Endothelial cell of umbilical vein (primary cell): Measurements from ENCODE around the gene SNX30. TPM values are rescaled to one million over a fixed set of nuclear protein-coding genes. Genes with fewer than 3 reads are reported as not detected.

Experiments
- BruUV-seq: library from RNA; stranded (reverse); fragments of 400-500 nt; replicated peaks from 2 replicates; lab custom pipeline; 2021; lab: Mats Ljungman, UMichigan
- CTCF ChIA-PET: fragments of 300-600, 350-600 bp; sonication (Branson Sonifier 250); formaldehyde crosslinking; loops from one replicate; lab custom pipeline; 2021; ENCODE audit warnings: antibody characterized with exemption, inconsistent platforms; lab: Charles Lee
- POLR2A ChIA-PET: fragments of 300-600, 350-600 bp; sonication (Branson Sonifier 250); formaldehyde crosslinking; loops from one replicate; lab custom pipeline; 2021; ENCODE audit warnings: antibody characterized with exemption, inconsistent platforms; lab: Charles Lee
- DNase-seq: peaks from one replicate; pipeline ENCODE4 v3.0.0-alpha.2; 2011; ENCODE audit warnings: low read depth, low spot score
- FAIRE-seq: peaks from 2 replicates; lab custom pipeline; 2011; peaks lifted over from hg19 to GRCh38; lab: Jason Lieb, UNC
- H2AFZ ChIP-seq: 2 replicates; pipeline ENCODE4 v1.6.0; 2012; ENCODE audit warnings: low read depth, low read length, control low read depth, inconsistent platforms
- H3K27ac ChIP-seq: 2 replicates; pipeline ENCODE4 v1.5.1; 2011; ENCODE audit warnings: low read depth, mild to moderate bottlenecking, control low read depth, low read length, moderate library complexity; ENCODE audit not compliant: insufficient read depth
- H3K27me3 ChIP-seq, 2 experiments: 2 replicates each; pipeline versions ENCODE4 v1.6.0 to v1.6.1; 2011; ENCODE audit warnings: low read length in 2 of 2, mixed read lengths in 1 of 2; ENCODE audit not compliant: control insufficient read depth in 2 of 2, insufficient read depth in 2 of 2
- H3K36me3 ChIP-seq, 2 experiments: 2 replicates in 1 of 2; 3 replicates in 1 of 2; pipeline ENCODE4 v1.5.1; 2011; ENCODE audit warnings: low read length in 2 of 2, mild to moderate bottlenecking in 1 of 2, moderate library complexity in 1 of 2; ENCODE audit not compliant: control insufficient read depth in 2 of 2, insufficient read depth in 2 of 2; ENCODE audit errors: extremely low read depth in 1 of 2
- H3K4me1 ChIP-seq: 3 replicates; pipeline ENCODE4 v1.5.1; 2011; ENCODE audit warnings: mild to moderate bottlenecking, low read length; ENCODE audit not compliant: control insufficient read depth, insufficient read depth; ENCODE audit errors: extremely low read depth
- H3K4me2 ChIP-seq: 2 replicates; pipeline ENCODE4 v1.6.1; 2011; ENCODE audit warnings: low read length, control low read depth, mixed read lengths; ENCODE audit not compliant: insufficient read depth
- H3K4me3 ChIP-seq, 3 experiments: fragments of 200-600 bp in 1 of 3; sonication (generic), shearing (Covaris generic) in 1 of 3; replicated peaks in 1 of 3; 2 replicates each; pipeline ENCODE4 v1.5.1; 2011 to 2016; ENCODE audit warnings: control low read depth in 3 of 3, low read length in 3 of 3, mild to moderate bottlenecking in 2 of 3, inconsistent platforms in 1 of 3, low read depth in 1 of 3, moderate library complexity in 1 of 3; ENCODE audit not compliant: insufficient read depth in 1 of 3
- H3K79me2 ChIP-seq: 2 replicates; pipeline ENCODE4 v1.6.0; 2012; ENCODE audit warnings: low read length, inconsistent platforms; ENCODE audit not compliant: control insufficient read depth, insufficient read depth
- H3K9ac ChIP-seq: replicated peaks from 2 replicates; pipeline ENCODE3; 2011; ENCODE audit warnings: low read length, control low read depth; ENCODE audit not compliant: insufficient read depth; ENCODE audit errors: extremely low read depth
- H3K9me1 ChIP-seq: replicated peaks from 3 replicates; pipeline ENCODE4 v1.6.0; 2011; ENCODE audit warnings: mild to moderate bottlenecking, low read length; ENCODE audit not compliant: control insufficient read depth, insufficient read depth; ENCODE audit errors: extremely low read depth
- H3K9me3 ChIP-seq: replicated peaks from 2 replicates; pipeline ENCODE4 v1.5.1; 2012; ENCODE audit warnings: low read length, inconsistent platforms; ENCODE audit not compliant: control insufficient read depth, insufficient read depth
- H4K20me1 ChIP-seq: replicated peaks from 2 replicates; pipeline ENCODE3; 2011; ENCODE audit warnings: mild to moderate bottlenecking, low read length; ENCODE audit not compliant: control insufficient read depth, insufficient read depth; ENCODE audit errors: extremely low read depth
- EZH2 ChIP-seq: IDR thresholded peaks from 2 replicates; pipeline ENCODE4 v1.6.1; 2012; ENCODE audit warnings: borderline replicate concordance, low read depth, mild to moderate bottlenecking, moderate library complexity, low read length, inconsistent platforms; ENCODE audit not compliant: severe bottlenecking
- FOS ChIP-seq: IDR thresholded peaks from 2 replicates; pipeline ENCODE4 v1.6.1; 2011; ENCODE audit warnings: mild to moderate bottlenecking, low read length, moderate library complexity, borderline replicate concordance; ENCODE audit not compliant: insufficient read depth
- GATA2 ChIP-seq: IDR thresholded peaks from 2 replicates; pipeline ENCODE4 v1.7.0; 2011; ENCODE audit warnings: low read depth, mild to moderate bottlenecking, moderate library complexity, mixed read lengths, low read length; ENCODE audit not compliant: insufficient read length, insufficient read depth
- JUN ChIP-seq: IDR thresholded peaks from 2 replicates; pipeline ENCODE4 v1.6.1; 2011; ENCODE audit warnings: borderline replicate concordance, low read depth; ENCODE audit not compliant: insufficient read length, insufficient read depth
- MAX ChIP-seq: IDR thresholded peaks from 2 replicates; pipeline ENCODE4 v1.6.1; 2011; ENCODE audit not compliant: insufficient read depth, insufficient read length
- MYC ChIP-seq: IDR thresholded peaks from one replicate; pipeline ENCODE4 v1.6.1; 2011; ENCODE audit warnings: mild to moderate bottlenecking, low read depth, low read length
- POLR2A ChIP-seq: IDR thresholded peaks from 2 replicates; pipeline ENCODE4 v1.6.1; 2012; ENCODE audit warnings: low read depth, mild to moderate bottlenecking, control low read depth, low read length
- POLR2AphosphoS5 ChIP-seq: IDR thresholded peaks from 2 replicates; pipeline ENCODE4 v1.6.1; 2012; ENCODE audit warnings: low read depth, mild to moderate bottlenecking, control low read depth, low read length, moderate library complexity; ENCODE audit not compliant: insufficient read depth
- dilution Hi-C: fragments of 300-500 bp; cut with MboI; formaldehyde crosslinking; loops from one replicate; pipeline ENCODE4 v1.15.0; 2019; ENCODE audit warnings: low sequenced_read_pairs; ENCODE audit not compliant: extremely low pct_ligation_motif_present
- intact Hi-C: fragments of 100-400 bp; cut with micrococcal nuclease; formaldehyde crosslinking; loops from one replicate; pipeline ENCODE4 v1.10.0; 2022
- polyA plus RNA-seq, 4 experiments: library from polyadenylated mRNA; depleted of rRNA in 3 of 4; stranded (reverse) in 3 of 4; unstranded in 1 of 4; fragments of >200 nt; gene quantifications; 2 replicates each; pipeline versions ENCODE4 v1.2.1 to v1.2.3, GENCODE V29; 2011 to 2012; ENCODE audit warnings: missing spikeins in 1 of 4
- total RNA-seq: library from RNA; stranded (reverse); gene quantifications from 2 replicates; pipeline ENCODE4 v1.2.3, GENCODE V29; 2021
- TF ChIP-seq, protein P1 (sequence below), 2 donors: IDR thresholded peaks; 1 replicate in 1 of 2; 2 replicates in 1 of 2; pipeline ENCODE4 v1.5.1; 2011; ENCODE audit warnings: low read length in 2 of 2, mild to moderate bottlenecking in 2 of 2, moderate library complexity in 2 of 2, control low read depth in 1 of 2, inconsistent platforms in 1 of 2, low read depth in 1 of 2; ENCODE audit not compliant: insufficient read depth in 1 of 2; ENCODE audit errors: extremely low read depth in 1 of 2

SNX30 gene
- total and polyA plus RNA-seq, 2 donors (not counting 3 experiments of a cell fraction or from before 2014, with no cell fraction given): 2.8 to 6.3 TPM

DNA sequence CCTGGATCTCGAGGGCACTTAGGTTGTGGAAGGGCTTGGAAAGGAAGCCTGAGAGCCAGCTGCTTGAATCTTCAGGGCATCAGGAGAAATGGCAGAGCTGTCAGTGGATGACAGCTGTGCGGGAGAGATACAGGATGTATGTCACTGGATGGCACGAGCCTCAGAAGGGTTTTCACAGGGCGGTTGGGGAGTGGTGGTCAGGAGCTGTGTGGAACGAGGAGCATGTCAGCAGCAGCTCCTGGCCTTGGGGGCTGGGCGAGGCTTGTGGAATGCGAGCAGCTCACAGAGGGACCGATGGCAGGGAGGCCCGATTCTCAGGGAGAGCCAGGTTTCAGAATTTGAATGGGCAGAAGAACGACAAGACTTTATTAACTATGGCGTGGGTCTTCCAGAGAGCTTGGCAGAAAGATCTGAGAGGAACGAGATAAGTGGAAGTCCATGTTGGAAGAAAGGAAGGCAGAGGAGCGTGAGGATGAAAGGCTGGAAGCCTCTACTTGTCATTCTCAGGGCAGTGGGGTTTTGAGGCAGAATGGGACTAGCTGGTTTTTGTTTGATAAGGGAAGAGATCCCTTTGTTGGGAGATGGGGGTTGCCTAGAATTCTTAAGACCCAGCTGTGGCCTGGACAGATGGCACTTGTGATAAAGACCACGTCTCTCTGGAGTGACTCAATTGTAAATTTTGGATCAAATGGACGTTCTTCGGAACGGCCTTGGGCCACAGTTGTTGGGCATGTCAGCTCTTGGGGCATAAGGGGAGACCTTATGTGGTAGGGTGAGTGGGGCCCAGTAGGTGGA lies 60.3 kb downstream of the SNX30 start:
- intact Hi-C loops: loop anchor here (10.0 kb wide), 1 partner anchor 716 kb away; no protein-coding TSS in a partner anchor
- Histone ChIP-seq H3K9me1 (no peaks in the 10 kb centered on the region), H3K4me2 (no peak overlapping the region), H3K36me3 (no peaks in the 10 kb centered on the region), H3K4me3 (no peak overlapping the region), H3K27me3 (no peaks in the 10 kb centered on the region), H4K20me1 (no peaks in the 10 kb centered on the region), H3K9ac (no peak overlapping the region), H2AFZ (no peak overlapping the region), H3K27ac (no peak overlapping the region), H3K9me3 (no peaks in the 10 kb centered on the region), H3K4me1 (peaks cover 7% of the 10 kb centered on the region), H3K79me2 (no peaks in the 10 kb centered on the region)
- TF ChIP-seq EZH2 (no peak), POLR2A (no peak), FOS (no peak), GATA2 (no peak), JUN (no peak), MYC (no peak), MAX (no peak), POLR2AphosphoS5 (no peak)
- TF ChIP-seq, protein P1, sequence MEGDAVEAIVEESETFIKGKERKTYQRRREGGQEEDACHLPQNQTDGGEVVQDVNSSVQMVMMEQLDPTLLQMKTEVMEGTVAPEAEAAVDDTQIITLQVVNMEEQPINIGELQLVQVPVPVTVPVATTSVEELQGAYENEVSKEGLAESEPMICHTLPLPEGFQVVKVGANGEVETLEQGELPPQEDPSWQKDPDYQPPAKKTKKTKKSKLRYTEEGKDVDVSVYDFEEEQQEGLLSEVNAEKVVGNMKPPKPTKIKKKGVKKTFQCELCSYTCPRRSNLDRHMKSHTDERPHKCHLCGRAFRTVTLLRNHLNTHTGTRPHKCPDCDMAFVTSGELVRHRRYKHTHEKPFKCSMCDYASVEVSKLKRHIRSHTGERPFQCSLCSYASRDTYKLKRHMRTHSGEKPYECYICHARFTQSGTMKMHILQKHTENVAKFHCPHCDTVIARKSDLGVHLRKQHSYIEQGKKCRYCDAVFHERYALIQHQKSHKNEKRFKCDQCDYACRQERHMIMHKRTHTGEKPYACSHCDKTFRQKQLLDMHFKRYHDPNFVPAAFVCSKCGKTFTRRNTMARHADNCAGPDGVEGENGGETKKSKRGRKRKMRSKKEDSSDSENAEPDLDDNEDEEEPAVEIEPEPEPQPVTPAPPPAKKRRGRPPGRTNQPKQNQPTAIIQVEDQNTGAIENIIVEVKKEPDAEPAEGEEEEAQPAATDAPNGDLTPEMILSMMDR (IDR thresholded peaks at IDR 0.05; ENCODE audit: extremely low read depth in 1 of 2, insufficient read depth in 1 of 2, low read depth in 1 of 2, low read length in 2 of 2): no peak
- CTCF ChIA-PET: interaction anchor here (0.9 kb wide), 1 partner anchor 13 kb away, joined by 3 read pairs; no protein-coding TSS in a partner anchor
- DNase-seq: no peak
- POLR2A ChIA-PET: no interaction called here
- dilution Hi-C loops: no loop called here
- no peak for FAIRE-seq
- no TSS peak for BruUV-seq
